Activated CD8-positive, alpha-beta T cell treated with anti-CD3 and anti-CD28 coated beads for 36 hours (primary cell): ENCODE measurements around the gene DNASE2. TPM values are rescaled to one million over a fixed set of nuclear protein-coding genes. Genes with fewer than 3 reads are reported as not detected.

Experiments
- ATAC-seq: fragments of 200-7000 bp; cut with Tn5 transposase; one replicate; pipeline ENCODE4 v1.10.0; 2021; ENCODE audit warnings: mild to moderate bottlenecking, moderate library complexity
- CTCF ChIA-PET: fragments of 350-600 bp; sonication (Branson Sonifier 250); formaldehyde crosslinking; loops from one replicate; lab custom pipeline; 2021; ENCODE audit warnings: antibody characterized with exemption; lab: Charles Lee
- POLR2A ChIA-PET: fragments of 350-600 bp; sonication (Branson Sonifier 250); formaldehyde crosslinking; loops from one replicate; lab custom pipeline; 2021; ENCODE audit warnings: antibody characterized with exemption; lab: Charles Lee
- DNase-seq: peaks from one replicate; pipeline ENCODE4 v3.0.0-alpha.2; 2020
- H3K27ac Mint-ChIP-seq: one replicate; pipeline ENCODE4 v1.8.0; 2021; ENCODE audit warnings: mild to moderate bottlenecking, mixed read lengths
- H3K27me3 Mint-ChIP-seq: one replicate; pipeline ENCODE4 v1.8.0; 2021; ENCODE audit warnings: mixed read lengths
- H3K36me3 Mint-ChIP-seq: one replicate; pipeline ENCODE4 v1.8.0; 2021; ENCODE audit warnings: low read depth, mixed read lengths
- H3K4me1 Mint-ChIP-seq: one replicate; pipeline ENCODE4 v1.8.0; 2021; ENCODE audit warnings: low read depth, mixed read lengths
- H3K4me3 Mint-ChIP-seq: one replicate; pipeline ENCODE4 v1.8.0; 2021; ENCODE audit warnings: mild to moderate bottlenecking, moderate library complexity, mixed read lengths
- H3K9me3 Mint-ChIP-seq: one replicate; pipeline ENCODE4 v1.8.0; 2021; ENCODE audit warnings: mixed read lengths
- intact Hi-C: fragments of 100-400 bp; cut with micrococcal nuclease; formaldehyde crosslinking; loops from one replicate; pipeline ENCODE4 v1.10.0; 2022
- total RNA-seq, 2 experiments: library from RNA; stranded (reverse); gene quantifications; one replicate each; pipeline ENCODE4 v1.2.3, GENCODE V29; 2021
- TF ChIP-seq, protein P1 (sequence below): fragments of 200-600 bp; IDR thresholded peaks from one replicate; pipeline ENCODE4 v1.8.0; 2022; ENCODE audit warnings: antibody characterized with exemption, mild to moderate bottlenecking

DNASE2 gene
- total RNA-seq, 2 experiments from 2014 or later = 22.3 to 26.1 TPM

DNA sequence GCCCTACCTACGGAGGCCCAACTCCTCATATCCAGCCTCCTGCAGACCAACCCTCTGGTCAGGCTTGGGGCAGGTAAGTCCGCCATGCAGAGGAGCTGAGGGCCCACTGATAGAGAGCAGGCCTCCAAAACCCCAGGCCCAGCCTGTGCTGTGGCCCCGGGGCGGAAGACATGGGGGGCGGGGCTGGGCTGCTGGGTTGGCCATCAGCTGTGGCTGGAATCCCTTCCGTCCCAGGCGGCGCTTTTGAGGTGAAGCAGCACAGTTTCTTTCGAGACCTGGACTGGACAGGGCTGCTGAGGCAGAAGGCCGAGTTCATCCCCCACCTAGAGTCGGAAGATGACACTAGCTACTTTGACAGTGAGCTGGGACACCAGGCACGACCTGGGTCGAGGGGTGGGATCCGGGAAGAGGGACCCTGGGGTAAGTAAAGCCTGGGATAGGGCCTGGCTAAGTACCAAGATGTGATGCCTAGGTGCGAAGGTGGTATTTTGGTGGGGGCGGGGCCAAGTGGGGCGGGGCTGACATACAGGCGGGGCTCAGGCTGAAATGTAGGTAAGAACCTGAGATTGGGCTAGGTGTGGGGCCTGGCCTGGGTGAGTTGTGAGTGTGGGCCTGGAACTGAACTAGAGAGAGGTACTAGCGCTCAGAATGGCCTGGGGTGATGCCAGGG, 15.4 kb downstream of the DNASE2 start:
- H3K36me3 Mint-ChIP-seq = no peaks in the 10 kb centered on the region
- intact Hi-C loops = no loop called here
- DNase-seq = no peak
- no peaks in the 10 kb centered on the region for H3K9me3 Mint-ChIP-seq
- H3K4me1 Mint-ChIP-seq = peaks cover 3% of the 10 kb centered on the region
- H3K27ac Mint-ChIP-seq = no peak overlapping the region
- ChIA-PET CTCF (interaction anchor here (0.8 to 5.7 kb wide), 3 partner anchors 18 to 108 kb away, joined by 3 to 38 read pairs (median 3); no protein-coding TSS in a partner anchor), POLR2A (no interaction called here)
- ATAC-seq = no peak
- TF ChIP-seq, protein P1, sequence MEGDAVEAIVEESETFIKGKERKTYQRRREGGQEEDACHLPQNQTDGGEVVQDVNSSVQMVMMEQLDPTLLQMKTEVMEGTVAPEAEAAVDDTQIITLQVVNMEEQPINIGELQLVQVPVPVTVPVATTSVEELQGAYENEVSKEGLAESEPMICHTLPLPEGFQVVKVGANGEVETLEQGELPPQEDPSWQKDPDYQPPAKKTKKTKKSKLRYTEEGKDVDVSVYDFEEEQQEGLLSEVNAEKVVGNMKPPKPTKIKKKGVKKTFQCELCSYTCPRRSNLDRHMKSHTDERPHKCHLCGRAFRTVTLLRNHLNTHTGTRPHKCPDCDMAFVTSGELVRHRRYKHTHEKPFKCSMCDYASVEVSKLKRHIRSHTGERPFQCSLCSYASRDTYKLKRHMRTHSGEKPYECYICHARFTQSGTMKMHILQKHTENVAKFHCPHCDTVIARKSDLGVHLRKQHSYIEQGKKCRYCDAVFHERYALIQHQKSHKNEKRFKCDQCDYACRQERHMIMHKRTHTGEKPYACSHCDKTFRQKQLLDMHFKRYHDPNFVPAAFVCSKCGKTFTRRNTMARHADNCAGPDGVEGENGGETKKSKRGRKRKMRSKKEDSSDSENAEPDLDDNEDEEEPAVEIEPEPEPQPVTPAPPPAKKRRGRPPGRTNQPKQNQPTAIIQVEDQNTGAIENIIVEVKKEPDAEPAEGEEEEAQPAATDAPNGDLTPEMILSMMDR = no peak
- no peaks in the 10 kb centered on the region for H3K27me3 Mint-ChIP-seq
- no peak overlapping the region for H3K4me3 Mint-ChIP-seq

DNA sequence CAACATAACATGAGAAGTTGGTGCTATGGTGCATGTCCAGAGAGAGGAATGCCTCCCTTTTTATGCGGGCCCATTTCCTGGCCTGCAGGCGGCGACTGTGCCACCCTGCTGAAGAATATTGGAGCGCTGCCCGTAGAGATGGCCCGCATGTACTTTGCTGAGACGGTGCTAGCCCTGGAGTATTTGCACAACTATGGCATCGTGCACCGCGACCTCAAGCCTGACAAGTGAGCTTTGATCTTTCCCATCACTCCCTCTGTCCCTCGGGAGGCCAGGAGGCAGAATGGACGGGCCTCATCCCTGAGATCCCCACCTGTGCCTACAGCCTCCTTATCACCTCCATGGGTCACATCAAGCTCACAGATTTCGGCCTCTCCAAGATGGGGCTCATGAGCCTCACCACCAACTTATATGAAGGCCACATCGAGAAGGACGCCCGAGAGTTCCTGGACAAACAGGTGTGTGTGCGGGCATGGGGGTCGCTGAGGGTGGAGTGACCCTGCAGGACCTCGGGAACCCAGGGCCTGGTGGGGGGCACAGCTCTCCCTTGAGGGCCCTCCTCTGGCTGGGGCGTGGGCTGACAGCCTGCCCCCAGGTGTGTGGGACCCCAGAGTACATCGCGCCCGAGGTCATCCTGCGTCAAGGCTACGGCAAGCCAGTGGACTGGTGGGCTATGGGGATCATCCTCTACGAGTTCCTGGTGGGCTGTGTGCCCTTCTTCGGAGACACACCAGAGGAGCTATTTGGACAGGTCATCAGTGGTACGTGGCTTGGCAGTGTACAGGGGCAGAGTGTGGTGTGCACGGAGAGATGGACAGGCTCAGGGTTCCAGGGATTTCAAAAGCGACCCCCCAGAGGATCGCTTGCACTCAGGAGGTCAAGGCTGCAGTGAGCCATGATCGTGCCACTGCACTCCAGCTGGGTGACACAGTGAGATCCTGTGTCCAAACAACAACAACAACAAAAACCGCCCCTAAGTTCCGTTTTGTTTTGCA, 16.2 kb downstream of the DNASE2 start:
- H3K4me3 Mint-ChIP-seq = no peak overlapping the region
- POLR2A ChIA-PET = interaction anchor here (0.7 to 1.8 kb wide), 3 partner anchors 8 to 168 kb away, joined by 3 to 6 read pairs (median 4); no protein-coding TSS in a partner anchor
- intact Hi-C loops = no loop called here

DNA sequence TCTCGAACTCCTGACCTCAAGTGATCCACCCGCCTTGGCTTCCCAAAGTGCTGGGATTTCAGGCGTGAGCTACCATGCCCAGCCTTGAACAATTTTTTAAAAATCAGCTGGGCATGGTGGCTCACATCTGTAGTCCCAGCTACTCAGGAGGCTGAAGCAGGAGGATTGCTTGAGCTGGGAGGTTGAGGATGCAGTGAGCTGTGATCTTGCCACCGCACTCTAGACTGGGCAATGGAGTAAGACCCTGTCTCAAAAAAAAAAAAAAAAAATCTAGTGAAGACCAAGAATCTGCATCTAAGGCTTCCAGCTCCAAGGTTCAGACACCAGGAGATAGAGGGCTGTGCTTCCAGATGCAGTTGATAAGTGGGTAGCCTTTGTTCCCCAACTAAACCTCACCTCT, 17.1 kb downstream of the DNASE2 start:
- no peaks in the 10 kb centered on the region for H3K36me3 Mint-ChIP-seq
- ChIA-PET CTCF (interaction anchor here (0.9 to 5.7 kb wide), 5 partner anchors 17 to 230 kb away, joined by 3 to 38 read pairs (median 4); no protein-coding TSS in a partner anchor), POLR2A (interaction anchor here (0.7 to 1.8 kb wide), 2 partner anchors 9 to 18 kb away, joined by 4 to 6 read pairs; no protein-coding TSS in a partner anchor)
- no peaks in the 10 kb centered on the region for H3K27me3 Mint-ChIP-seq
- peaks cover 3% of the 10 kb centered on the region for H3K4me1 Mint-ChIP-seq
- DNase-seq = no peak
- H3K9me3 Mint-ChIP-seq = no peaks in the 10 kb centered on the region
- H3K4me3 Mint-ChIP-seq = no peak overlapping the region
- intact Hi-C loops = no loop called here
- no peak for ATAC-seq
- TF ChIP-seq, protein P1 = no peak
- no peak overlapping the region for H3K27ac Mint-ChIP-seq

More for the DNA sequence above, 16.2 kb downstream of the DNASE2 start:
- Mint-ChIP-seq H3K9me3 (no peaks in the 10 kb centered on the region), H3K36me3 (no peaks in the 10 kb centered on the region), H3K27me3 (no peaks in the 10 kb centered on the region), H3K4me1 (peaks cover 3% of the 10 kb centered on the region), H3K27ac (no peak overlapping the region)
- TF ChIP-seq, protein P1 = no peak
- DNase-seq (no peak), ATAC-seq (no peak)
- CTCF ChIA-PET = interaction anchor here (0.8 to 5.7 kb wide), 5 partner anchors 18 to 108 kb away, joined by 3 to 38 read pairs (median 3); no protein-coding TSS in a partner anchor

DNA sequence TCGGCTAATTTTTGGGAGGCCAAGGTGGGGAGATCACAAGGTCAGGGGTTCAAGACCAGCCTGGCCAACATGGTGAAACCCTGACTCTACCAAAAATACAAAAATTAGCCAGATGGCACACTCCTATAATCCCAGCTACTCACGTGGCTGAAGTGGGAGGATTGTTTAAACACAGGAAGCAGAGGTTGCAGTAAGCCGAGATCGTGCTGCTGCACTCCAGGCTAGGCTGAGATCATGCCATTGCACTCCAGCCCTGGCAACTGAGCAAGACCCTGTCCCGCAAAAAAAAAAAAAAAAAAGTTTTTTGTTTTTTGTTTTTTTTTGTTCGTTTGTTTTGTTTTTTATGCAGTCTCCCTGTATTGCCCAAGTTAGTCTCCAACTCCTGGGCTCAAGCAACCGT, 21.7 kb downstream of the DNASE2 start:
- DNase-seq = no peak
- no peak for ATAC-seq
- Mint-ChIP-seq H3K9me3 (peaks cover 5% of the 10 kb centered on the region), H3K27me3 (no peaks in the 10 kb centered on the region), H3K4me1 (no peaks in the 10 kb centered on the region), H3K4me3 (no peak overlapping the region), H3K27ac (no peak overlapping the region), H3K36me3 (no peaks in the 10 kb centered on the region)
- POLR2A ChIA-PET = no interaction called here
- intact Hi-C loops = no loop called here
- CTCF ChIA-PET = interaction anchor here (2.5 kb wide), 1 partner anchor 12 kb away, joined by 14 read pairs; no protein-coding TSS in a partner anchor
- TF ChIP-seq, protein P1 = no peak
